ENCODE data around the gene PCSK6. TPM values are rescaled to one million over a fixed set of nuclear protein-coding genes. Genes with fewer than 3 reads are reported as not detected.

PCSK6 gene
- total and polyA plus RNA-seq, 8 donors: 2.8 to 91.5 (median 17.8) TPM

DNA sequence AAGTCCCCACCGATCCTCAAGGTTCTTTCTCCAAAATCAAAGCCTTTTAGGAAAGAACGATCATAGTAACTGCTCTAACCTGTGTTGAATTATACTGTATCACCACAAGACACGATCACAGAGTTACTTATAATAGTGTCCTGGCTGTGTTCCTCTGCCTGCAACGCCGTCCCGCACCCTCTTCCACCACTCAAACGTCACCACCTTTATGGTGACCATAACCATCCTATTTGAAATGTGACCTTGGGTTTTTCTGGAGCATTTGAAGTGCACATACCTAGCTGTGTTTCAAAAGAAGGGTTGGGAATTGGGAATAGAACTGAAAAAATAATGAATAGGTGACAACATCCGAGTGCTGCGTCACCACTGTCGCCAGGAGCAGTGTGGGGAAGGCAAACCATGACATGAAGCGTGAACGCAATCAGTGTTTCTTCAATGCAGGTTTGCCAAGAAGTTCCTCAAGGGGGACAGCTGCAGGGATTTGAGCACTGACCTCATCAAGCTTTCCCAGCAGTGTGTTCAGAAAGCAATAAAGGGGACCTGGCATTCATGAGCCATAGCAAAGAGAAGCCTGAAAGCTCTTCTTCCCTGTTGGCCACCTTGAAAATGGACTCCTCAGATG, 211.5 kb downstream of the PCSK6 start:
- intact Hi-C loops (cut with DNase I; ENCODE audit: low total_unique reads): no loop called here
- no peaks in the 10 kb centered on the region for H3K27me3 ChIP-seq
- WGBS, 5 donors: 83 to 89% (median 87%) methylated on average over 12 of the region's 12 CpGs
- H3K36me3 ChIP-seq: peaks cover 39 to 70% (median 61%) of the 10 kb centered on the region in 4 donors
- H3K4me3 ChIP-seq: peak overlapping the region; percentile 74 to 89 (median 81)
- no peak for DNase-seq
- no peaks in the 10 kb centered on the region for H3K9me3 ChIP-seq
- H3K27ac ChIP-seq: peak overlapping the region; percentile 93 to 99 (median 96)
- TF ChIP-seq CTCF (IDR thresholded peaks at IDR 0.05) (no peak), EP300 (IDR thresholded peaks at IDR 0.05) (no peak), POLR2A (IDR thresholded peaks at IDR 0.05) (no peak), POLR2AphosphoS5 (IDR thresholded peaks at IDR 0.05) (no peak)
- H3K4me1 ChIP-seq: peaks cover 14 to 32% (median 23%) of the 10 kb centered on the region in 4 donors

GRCh38 chr15:101277038-101277822, 212.3 kb downstream of the PCSK6 start, which contains the start of gene SELENOS:
Gene SELENOS, minus strand, starts transcription at chr15:101277485. Its CDS starts 68 bp downstream, at chr15:101277417.
- H3K4me1 ChIP-seq: peaks cover 14 to 32% (median 23%) of the 10 kb centered on the region in 4 donors
- H3K27ac ChIP-seq: peak within 1 kb of the TSS; percentile 93 to 99 (median 96)
- H3K27me3 ChIP-seq: no peaks in the 10 kb centered on the region
- intact Hi-C loops (cut with DNase I; ENCODE audit: low total_unique reads): no loop called here
- peaks cover 39 to 70% (median 61%) of the 10 kb centered on the region in 4 donors for H3K36me3 ChIP-seq
- DNase-seq: peak; percentile 95 to 98
- WGBS, 5 donors: 0 to 1% (median 1%) methylated on average over 48 to 91 of the region's 91 CpGs
- H3K4me3 ChIP-seq: peak within 1 kb of the TSS; percentile 74 to 89 (median 81)
- TF ChIP-seq EP300 (IDR thresholded peaks at IDR 0.05) (no peak), POLR2AphosphoS5 (IDR thresholded peaks at IDR 0.05) (peak; percentile 83 to 95 (median 87))
- no peaks in the 10 kb centered on the region for H3K9me3 ChIP-seq

DNA sequence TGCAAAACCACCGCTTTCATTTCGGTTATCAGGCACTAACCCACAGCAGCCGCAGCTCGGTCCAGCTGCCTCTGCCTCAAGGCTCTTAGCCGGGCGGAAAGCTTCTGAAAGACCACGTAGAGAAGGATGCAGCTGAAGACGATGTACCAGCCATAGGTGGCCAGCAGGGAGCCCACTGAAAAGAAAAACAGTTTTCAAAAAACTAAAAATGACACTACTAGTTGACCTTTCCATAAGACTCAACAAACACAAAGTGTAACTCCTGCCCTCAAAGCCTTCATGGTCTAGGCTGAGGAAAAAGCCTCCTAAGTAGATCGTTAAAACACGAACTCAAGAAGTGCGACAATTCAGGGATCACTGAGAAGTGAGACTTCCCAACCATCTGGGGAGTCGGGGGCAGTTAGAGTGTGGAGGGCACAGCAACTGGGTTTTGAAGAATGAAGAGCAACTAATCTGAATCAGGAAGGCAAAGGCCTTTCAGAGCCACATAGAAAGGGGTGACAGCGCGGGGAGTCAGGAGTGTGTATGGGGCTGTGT, 212.9 kb downstream of the PCSK6 start:
- WGBS, 5 donors: 4 to 8% (median 5%) methylated on average over 14 of the region's 14 CpGs
- TF ChIP-seq POLR2AphosphoS5 (IDR thresholded peaks at IDR 0.05) (no peak), CTCF (IDR thresholded peaks at IDR 0.05) (peak in 1 of 7 experiments; percentile 15)
- DNase-seq: peak in 1 of 2 donors; percentile 59
- H3K4me1 ChIP-seq: peaks cover 14 to 32% (median 23%) of the 10 kb centered on the region in 4 donors
- no peaks in the 10 kb centered on the region for H3K9me3 ChIP-seq
- peaks cover 43 to 70% (median 61%) of the 10 kb centered on the region in 4 donors for H3K36me3 ChIP-seq
- H3K27me3 ChIP-seq: no peaks in the 10 kb centered on the region
- H3K27ac ChIP-seq: peak overlapping the region; percentile 93 to 99 (median 96)
- peak overlapping the region; percentile 74 to 89 (median 81) for H3K4me3 ChIP-seq
- intact Hi-C loops (cut with DNase I; ENCODE audit: low total_unique reads): no loop called here

DNA sequence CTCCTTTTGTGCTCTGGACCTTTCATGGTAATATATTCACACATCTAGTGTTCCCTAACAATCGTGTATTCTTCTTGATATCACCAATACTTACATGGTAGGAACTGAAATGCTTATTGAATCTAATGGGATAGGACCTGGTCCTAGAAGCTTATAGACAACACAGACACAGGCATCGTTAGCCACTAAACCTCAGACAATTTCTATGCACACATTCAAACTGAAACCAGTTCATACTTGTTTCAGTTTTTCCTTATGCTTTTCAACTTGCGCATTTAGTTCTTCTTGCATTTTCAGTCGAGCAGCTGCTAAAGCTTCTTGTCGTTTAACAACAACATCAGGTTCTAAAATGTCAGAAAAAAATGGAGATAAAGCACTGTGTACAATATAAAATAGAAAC, 214.5 kb downstream of the PCSK6 start:
- H3K27ac ChIP-seq: peak overlapping the region in 1 of 5 donors; percentile 0
- no peaks in the 10 kb centered on the region for H3K27me3 ChIP-seq
- no peak for DNase-seq
- H3K9me3 ChIP-seq: no peaks in the 10 kb centered on the region
- intact Hi-C loops (cut with DNase I; ENCODE audit: low total_unique reads): no loop called here
- peaks cover 49 to 70% (median 61%) of the 10 kb centered on the region in 4 donors for H3K36me3 ChIP-seq
- 71 to 80% (median 78%) methylated on average over 5 of the region's 5 CpGs for WGBS, 5 donors
- no peak overlapping the region for H3K4me3 ChIP-seq
- TF ChIP-seq POLR2A (IDR thresholded peaks at IDR 0.05) (no peak), EP300 (IDR thresholded peaks at IDR 0.05) (no peak), CTCF (IDR thresholded peaks at IDR 0.05) (no peak), POLR2AphosphoS5 (IDR thresholded peaks at IDR 0.05) (no peak)
- H3K4me1 ChIP-seq: peaks cover 14 to 32% (median 20%) of the 10 kb centered on the region in 4 donors

Measured in stomach (tissue), 9 donors.